GM19023 (cell line): ENCODE results near the gene MICAL1.

Experiments used
- ATAC-seq: cut with Tn5 transposase; IDR thresholded peaks from one replicate; pipeline ENCODE4 v1.9.1; 2021; ENCODE audit warnings: mild to moderate bottlenecking, moderate library complexity; ENCODE audit not compliant: unreplicated experiment

Gene MICAL1

DNA sequence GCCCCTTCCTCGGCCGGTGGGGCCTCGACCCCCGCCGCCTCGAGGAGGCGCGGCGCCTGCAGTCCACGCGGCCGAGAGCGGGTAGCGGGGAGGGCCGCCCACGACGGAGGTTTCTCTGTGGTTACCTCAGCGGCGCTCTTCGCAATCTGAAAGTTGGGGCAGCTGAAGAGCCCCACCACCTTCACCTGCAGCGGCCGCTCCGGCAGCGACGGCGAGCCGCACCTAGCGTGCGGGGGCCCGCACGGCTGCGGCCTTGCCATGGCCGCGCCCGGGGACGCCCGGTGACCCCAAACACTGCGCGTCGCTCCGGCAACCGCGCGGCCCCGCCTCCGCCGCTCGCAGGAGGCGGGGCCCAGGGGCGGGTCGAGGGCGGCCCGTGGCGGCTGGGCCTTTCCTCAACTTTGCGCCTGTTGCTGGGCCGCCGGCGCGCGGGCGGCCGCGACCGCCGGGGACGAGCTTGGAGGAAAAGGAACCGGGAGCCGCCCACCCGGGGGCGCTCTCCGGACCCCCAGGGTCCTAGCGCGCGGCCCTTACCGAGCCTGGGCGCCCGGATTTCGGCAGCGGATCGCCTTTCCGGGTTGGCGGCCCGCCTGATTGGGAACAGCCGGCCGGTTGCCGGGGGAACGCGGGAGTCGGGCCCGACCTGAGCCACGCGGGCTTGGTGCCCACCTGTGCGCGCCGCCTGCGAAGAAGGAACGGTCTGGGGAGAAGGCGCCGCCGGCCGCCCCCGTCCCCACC lies 15.1 kb downstream of the MICAL1 start, which contains the start of the genes PPIL6 and SMPD2:
TSS of gene PPIL6 (minus strand) at position 298 of the 738 bp plus-strand sequence. CDS start at position 260, 38 bp downstream.
TSS of gene SMPD2 (plus strand) at position 394 of the 738 bp plus-strand sequence. CDS start 398 bp downstream, outside the sequence.
- peak; percentile 90 for ATAC-seq

DNA sequence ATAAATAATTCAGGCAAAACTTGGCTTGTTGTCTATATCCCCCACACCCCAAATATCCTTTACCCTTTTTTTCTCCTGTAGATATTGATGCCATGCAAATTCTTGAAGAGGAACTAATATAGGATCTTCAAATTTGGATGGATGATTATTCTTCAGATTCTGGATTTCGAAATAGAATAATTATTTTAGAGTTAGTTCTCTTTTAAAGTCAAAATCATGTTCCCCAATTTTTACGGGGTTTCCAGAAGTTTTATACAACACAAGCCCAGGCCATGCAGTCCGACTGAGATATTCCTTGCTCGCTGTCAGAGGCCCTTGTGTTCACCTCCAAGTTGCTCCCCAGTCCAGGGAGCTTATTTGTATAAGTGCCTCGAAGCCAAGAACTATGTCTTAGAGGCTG lies 19.5 kb downstream of the MICAL1 start:
- ATAC-seq, result no peak

DNA sequence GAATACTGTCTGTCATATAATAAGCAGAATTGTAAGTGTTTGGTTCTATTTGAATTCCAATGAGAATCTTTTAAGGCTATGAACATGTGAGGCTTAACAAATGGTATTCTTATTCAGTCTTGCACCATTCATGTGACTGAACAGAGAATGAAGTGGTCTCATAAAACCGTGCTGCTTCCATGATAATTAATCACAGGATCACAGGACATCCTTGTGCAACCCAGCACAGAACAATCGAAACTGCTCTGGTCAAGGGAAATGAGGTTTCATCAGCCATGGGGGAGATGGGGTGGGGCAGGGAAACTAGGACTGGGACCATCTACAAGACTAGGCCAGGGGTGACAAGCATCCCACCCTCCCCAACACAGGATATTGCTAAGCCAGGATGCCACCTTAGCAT lies 21.1 kb downstream of the MICAL1 start:
- no peak for ATAC-seq

DNA sequence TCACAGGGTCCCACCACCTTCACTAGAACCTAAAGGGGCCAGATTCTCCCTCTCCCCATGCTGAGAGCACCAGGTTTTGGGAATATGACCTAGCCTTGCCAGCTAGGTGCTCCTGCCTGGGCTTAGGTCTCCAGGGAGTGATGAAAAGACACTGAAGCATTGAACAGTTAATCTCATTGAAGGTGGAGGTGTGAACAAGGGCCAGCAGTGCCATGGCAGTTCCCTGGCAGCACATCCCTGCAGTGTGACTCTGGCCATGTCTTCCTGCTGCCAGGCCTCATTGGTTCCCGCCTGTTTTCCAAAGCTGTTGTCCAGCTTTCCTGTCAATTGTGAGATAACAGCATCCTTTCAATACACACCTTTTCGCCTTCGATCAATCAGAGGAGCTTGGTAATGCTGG lies 26.1 kb downstream of the MICAL1 start:
- no peak for ATAC-seq

DNA sequence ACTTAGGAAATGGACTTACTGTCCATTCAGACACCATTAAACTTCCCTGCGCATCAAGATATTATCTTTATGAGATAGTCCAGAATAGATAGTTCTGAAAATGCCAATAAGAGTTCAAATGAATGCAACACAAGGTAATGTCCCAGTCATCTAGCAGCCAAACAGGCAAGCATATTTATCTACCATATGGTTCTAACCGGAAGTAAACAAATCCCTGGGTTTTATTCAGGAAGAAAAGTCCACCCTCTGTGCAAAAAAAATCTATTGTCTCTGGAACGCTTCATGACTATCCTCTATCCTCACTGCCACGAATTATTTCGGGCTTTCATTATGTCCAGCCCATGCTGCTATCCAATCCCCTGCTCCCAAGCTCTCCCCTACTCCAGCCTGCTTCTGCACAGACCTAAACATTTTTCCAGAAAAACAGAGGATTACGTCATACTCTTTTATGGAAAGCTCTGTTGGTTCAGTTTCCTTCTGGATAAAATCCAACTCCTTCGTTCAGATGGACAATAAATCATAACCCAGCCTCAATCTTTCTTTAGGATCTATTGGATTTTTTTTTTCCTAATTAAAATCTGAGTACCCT lies 26.6 kb downstream of the MICAL1 start:
- ATAC-seq, result no peak

DNA sequence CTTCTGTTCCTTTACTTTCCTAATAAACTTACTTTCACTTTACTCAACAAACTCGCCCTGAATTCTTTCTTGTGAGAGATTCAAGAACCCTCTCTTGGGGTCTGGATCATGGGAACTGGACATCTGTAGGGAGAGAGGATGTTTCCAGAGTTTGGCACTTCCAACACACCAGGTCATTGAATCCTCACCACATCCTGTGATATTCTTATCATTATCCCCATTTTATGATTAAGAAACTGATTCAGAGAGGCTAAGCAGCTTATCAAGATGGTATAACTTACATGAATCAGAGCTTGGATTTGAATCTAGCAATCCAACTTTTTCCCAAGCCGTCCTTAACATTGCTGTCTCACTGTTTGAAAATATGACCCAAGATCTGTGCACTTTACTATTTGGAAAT lies 30.6 kb downstream of the MICAL1 start:
- no peak for ATAC-seq

DNA sequence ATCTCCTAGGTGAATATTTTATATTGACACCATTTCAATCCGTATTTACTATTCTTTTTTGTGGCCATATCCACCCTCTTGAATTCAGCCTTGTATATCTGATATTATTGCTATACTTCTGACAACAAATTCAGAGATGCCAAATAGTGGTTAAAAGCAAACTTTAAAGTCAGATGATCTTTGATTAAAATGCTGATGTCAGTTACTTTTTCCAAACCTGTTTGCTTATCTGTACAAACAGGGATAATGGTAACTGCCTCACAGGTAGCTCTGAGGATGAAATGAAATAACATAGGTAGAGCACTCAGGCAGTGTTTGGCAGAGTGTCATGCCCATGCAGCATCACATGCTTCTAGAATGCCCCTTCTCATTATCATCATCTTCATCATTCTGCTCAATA lies 34.4 kb downstream of the MICAL1 start:
- ATAC-seq, result no peak

DNA sequence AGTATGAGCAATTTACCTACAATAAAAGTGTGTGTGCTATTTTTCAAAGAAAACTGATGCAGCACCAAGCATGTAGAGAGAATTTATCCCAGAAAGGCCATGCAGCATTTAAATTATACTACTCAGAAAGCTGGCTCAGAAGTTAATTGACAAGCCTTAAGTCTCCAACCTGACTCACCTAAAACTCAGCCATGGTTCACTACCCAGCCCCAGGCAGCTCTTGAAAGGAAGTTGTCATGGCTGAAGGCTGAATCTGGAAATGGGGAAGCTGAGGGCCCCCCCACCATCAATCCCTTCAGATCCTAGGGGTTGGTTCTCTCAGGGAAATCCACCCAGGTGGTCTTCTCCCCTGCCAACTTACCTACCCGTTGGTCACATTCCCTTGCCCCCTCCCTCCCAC lies 34.8 kb downstream of the MICAL1 start:
- no peak for ATAC-seq

DNA sequence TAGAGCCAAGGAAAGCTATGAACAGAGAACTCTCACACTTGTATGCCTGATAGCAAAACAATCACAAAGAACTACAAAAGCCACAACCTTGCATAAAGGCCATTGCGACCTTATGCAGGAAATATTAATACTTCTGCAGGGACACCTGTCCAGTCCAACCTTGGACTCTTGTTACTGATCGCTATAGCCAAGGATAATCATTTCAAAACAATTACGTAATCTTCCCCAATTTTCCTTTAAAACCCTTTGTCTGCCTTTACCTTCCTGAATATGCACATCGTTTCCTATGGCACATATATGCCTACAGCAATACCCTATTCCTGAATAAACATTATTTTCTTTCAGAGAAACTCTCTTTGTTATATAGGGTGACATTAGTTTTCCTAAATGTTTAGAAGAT lies 37.9 kb downstream of the MICAL1 start:
- ATAC-seq, result no peak

DNA sequence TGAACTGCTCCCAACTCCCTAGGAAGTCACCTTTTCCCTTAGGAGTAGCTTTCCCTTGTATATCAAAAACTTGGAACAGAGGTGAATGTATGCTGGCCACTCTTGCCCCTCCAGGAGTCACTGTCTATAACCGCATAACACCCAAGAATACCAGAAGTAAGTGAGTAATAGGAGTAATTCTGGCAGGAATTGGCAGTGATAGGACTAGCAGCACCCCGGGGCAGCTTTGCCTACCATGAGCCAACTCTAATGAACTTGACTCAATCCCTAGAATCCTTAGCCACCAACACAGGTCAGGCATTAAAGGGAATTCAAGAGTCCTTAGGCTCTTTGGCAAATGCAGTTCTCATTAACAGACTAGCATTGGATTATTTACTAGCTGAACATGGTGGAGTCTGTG lies 44.5 kb downstream of the MICAL1 start:
- no peak for ATAC-seq

DNA sequence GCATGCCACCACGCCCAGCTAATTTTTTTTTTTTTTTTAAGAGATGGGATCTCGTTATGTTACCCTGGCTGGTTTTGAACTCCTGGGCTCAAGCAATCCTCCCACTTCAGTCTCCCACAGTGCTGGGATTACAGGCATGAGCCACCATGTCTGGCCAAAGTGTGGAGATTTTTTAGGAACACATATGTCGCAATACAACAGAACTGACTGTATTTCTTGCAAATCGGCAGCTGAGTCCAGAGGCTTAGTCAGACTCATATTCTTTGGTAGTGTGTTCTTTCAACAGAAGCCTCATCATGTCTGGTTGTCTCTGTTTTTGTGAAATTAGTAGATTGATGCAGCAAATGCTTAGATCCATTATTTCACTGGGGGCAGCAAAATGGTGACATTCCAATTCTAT lies 49.4 kb downstream of the MICAL1 start:
- no peak for ATAC-seq

DNA sequence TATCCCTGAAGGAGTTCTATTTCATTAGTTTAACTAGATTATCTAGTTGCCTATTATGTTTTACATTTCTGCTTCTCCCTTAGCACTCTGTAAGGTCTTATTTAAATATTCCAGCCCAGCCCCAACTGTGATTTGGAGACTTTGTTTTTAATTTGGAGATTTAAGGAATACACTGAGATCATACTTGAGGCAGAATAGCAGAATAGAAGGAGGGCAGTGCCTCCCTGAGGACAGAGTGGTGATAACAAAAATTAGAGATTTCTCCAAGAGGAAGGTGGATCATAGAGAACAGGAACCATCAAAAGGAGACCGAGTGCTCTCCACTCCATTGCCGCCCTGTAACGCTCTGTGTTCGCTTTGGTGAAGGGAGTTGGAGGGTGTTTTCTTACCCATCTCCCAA lies 58.6 kb downstream of the MICAL1 start:
- ATAC-seq, result no peak

DNA sequence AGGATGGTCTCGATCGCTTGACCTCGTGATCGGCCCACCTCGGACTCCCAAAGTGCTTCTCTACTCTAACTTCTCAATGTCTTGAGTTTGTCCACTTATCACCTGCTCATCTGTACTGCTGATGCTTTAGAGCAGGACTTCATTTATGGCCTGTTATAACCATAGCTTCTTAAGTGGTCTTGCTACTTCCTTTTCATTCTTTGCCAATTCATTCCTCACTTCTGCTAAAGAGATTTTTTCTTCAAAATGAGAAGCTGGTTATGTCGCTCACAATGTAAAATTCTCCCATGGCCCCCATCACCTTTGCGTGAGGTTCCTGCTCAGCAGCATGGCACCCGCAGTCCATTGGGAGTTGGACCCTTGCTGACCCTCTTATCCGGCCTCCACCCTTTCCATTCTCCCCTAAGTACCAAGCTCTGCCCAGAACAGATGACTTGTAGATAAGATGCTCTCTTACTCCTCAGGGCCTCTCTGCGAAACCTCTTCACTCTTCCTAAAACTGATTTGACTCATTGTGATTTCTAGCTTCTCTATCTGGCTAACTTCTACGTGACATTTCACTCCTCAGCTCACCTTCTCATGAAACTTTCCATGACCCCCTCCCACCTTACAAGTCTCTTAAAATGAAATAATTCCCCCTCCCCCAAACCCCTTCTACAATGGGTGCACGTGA lies 59.4 kb downstream of the MICAL1 start:
- no peak for ATAC-seq
